GM18520 (cell line): Measurements from ENCODE around the gene COG1.
A peak's percentile ranks its signal among the peaks of the same experiment; 100 is the strongest.

Experiments
- ATAC-seq: cut with Tn5 transposase; IDR thresholded peaks from one replicate; pipeline ENCODE4 v1.9.1; 2021; ENCODE audit not compliant: unreplicated experiment

The COG1 gene

DNA sequence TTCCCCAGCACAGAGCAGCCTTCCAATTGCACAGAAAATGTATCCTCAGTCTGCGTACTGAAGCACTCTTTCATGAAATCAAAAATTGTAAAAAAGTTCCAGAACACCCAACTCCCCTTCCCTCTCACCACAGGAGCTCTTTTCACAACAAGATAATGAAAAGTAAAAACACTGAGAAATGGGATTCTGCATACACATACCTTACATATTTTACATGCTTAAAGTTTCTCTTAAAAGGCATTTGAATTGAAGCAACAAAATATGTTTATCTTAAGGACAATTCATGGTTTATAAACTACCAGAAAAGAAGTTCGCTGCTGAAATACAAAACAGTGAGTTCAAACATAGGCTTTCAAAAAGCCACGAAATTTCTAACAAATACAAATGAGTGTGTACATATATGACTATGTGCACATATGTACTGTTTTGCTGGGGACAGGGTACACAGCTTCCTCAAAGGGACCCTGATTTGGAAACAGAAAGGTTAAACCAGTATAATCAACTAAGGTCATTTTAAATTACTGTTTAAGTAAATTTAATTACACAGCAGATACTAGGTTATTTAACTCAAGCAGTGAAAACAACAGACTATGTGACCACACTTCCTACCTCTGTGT is 33.8 kb downstream of the COG1 start:
- no peak for ATAC-seq

DNA sequence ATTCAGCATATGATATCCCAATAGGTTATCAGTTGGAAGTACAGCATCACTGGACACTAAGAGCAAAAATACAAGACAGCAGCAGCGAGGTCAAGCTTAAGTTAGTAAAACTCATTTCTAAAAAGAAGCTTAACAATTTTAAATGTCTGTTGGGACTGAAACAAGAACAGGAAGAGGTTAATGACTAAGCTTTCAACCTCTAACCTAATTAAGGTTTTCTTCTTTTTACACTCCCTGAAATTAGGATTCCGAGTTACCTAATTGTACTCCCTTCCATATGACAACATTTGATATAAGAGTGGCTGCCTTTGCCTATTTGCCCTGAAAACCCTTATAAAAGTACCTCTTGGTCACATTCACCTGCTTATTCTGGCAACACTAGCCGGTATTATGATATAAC is 34.5 kb downstream of the COG1 start:
- no peak for ATAC-seq

DNA sequence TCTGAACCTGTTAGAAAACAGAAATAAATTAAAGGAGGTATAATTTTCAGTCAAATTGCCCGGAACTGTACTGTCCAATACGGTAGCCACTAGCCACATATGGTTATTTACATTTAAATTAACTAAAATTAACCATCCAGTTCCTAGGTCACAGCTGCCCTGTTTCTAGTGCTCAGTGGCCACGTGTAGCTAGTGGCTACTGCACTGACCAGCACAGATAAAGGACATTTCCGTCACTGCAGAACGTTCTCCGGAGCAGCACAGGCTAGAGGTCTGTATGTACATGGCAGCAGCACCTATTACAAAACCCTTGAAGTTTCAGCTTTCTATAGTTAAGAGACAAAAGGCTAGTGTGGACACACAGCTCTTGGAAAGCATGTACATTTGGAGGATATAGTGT is 35.1 kb downstream of the COG1 start:
- ATAC-seq, result no peak

DNA sequence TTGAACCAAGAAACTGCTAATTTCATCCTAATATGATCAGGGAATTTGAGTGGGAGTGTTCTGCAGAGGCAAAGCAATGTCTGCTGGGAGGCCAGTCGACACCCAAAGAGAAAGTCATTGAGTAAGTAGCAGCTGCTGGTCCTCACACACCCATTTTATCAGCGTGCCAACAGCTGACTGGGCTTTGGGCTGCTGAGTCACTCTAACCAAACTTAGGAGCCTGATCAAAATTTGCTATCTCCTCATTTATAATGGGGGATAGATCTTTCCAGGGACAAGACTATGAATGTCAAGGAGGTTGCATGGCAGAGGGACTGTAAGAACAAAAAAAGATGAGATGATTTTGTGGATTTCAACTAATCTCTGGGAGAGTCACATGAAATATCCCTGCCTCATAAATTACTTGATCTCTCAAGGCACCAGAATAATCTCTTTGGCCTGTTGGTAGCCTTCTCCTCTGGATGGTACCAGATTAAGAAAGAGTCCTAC is 35.9 kb downstream of the COG1 start:
- ATAC-seq, result peak; percentile 30

DNA sequence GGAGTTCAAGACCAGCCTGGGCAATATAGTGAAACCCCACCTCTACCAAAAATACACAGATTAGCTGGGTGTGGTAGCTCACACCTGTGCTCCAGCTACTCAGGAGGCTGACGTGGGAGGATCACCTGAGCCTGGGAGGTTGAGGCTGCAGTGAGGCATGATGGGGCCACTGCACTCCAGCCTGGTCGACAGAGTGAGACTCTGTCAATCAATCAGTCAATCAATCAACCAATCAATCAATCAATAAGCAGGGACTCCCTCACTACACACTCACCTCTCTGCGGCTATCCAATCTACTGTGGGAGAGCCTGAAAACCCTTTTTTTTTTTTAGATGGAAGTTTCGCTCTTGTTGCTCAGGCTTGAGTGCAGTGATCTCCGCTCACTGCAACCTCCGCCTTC is 37.2 kb downstream of the COG1 start:
- ATAC-seq, result no peak

DNA sequence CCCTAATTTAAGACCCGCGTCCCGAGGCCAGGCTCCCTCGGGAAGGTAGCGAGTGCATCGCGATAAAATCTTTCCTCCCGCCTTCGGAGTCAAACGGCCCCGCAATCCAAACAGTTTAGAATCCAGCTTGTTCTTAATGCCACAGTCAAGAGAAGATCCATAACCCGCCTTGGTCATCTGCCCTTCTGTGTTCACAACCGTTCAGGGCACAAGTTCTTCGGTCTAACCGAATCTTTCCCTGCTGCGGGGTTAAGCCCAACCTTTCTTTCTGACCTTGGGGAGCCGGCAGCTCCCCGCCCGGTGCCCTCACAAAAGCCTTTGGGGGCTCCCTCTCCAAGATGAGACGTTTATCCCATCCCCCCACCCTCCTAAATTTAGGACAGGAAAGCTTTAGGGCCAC is 38.5 kb downstream of the COG1 start:
- no peak for ATAC-seq

DNA sequence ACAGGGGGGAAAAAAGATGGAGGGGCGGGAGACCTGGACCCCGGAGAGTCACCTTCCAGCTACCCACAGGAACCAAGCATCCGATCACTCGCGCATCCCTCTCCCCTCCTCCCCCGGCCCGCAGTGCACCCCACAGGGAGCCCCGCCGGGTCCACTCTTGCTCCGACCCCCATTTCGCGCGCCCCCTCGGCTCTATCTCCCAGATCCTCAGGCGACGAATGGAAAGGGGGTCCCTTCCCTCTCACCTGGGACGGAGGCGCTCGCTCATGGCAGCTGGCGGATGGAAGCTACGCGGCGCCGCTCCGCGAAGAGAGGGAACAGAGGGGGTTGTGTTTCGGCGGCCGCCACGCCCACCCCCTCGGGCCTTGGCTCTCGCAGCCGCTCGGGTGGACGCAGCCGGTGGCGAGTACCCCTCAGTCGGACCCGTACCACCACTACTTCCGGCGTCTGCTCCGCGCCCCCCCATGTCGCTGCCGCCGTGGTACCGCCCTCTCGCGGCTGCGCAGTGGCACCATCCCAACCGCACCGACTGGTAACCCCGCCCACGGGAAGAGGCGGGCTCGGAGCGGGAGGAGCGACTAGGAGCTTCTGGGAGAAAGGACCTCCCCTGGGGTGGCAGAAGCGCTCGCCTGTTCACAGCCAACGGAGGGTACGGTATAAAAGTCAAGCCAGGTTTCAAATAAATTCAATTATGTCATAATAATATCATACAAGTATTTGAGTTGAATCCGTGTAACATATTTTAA is 39.2 kb downstream of the COG1 start:
- peak; percentile 66 for ATAC-seq

DNA sequence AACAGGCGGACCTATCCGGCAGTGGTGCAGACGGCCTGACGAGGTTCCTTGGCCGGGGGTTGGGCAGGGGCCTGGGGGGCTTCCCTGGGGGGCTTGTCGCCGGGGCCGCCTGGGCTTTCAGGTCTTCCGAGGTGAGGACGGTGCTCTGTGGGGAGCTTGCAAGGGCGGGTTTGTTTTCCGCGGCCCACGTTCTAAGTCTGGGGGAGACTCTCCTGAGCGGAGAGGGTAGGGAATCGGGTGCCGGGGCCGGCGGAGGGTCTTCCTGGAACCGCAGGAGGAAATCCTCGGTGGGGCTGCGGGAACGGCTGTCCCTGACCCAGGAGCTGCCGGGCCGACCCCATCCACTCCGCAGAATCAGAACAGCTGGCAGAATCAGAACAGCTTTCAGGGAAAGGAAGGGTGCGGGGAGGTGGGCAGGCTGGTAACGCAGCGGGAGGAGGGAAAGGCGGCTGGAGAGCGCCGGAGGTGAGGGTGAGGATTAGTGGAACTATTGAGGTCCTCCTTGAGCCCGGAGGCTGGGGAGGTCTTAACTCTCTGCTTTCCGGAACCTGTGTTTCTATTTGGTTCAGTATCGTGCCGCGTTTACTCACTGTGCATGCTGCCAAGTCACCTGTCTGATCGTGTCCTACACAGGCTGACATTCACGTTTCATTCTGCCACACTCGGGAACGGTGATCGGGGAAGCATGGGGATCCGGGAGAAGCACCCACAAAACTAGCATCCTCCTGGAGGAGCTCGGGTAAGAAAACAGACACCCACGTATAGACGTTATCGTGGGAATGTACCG is 39.9 kb downstream of the COG1 start:
- no peak for ATAC-seq

DNA sequence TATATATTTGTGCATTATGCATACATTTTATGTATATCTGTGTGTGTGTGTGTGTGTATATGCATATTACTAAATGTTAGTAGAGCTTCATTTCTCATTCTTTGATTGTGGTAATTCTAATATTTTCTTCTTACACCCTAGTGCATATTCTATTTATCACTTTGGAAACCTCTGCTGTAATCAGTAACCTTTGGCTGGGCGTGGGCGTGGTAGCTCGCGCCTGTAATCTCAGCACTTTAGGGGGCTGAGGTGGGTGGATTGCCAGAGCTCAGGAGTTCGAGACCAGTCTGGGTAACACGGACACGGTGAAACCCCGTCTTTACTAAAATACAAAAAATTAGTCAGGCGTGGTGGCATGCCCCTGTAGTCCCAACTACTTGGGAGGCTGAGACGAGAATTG is 41.9 kb downstream of the COG1 start:
- no peak for ATAC-seq

DNA sequence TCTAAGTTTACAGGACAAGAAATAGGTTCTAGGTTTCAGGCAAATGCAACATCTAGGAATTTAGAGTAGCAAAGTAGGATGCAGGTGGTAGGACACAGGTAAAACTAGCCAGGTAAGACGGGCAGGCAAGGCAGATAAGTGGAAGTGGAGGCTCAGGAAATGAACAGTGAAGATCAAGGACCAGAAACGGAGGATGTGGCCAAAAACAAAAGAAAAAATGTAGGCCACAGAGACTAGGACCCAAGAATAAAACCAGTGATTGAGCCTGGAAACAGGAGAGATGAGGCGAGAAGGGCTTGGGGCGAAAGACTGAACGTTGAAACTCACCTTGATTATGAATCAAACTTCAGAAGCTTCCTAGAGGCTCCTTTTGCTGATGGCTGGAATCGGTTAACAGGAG is 44.9 kb downstream of the COG1 start:
- ATAC-seq, result no peak

DNA sequence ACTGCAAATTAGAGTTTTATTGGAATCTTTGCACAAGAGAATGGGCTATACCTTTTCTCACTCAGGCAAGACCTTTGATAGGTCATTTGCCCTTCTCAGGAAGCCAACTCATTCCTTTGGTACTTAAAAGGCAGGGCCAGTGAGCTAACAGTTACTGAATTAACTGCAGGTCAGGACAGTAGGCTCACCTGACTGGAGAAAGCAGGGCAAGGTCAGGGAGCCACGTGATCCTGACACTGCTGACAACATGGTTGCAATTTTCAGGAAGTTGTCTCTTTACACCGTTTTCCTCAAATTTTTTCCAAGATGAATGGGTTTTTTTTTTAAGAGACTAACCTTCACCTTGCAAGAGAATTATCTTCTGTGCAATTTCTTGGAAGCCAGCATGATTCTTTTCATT is 47.7 kb downstream of the COG1 start:
- ATAC-seq, result no peak

DNA sequence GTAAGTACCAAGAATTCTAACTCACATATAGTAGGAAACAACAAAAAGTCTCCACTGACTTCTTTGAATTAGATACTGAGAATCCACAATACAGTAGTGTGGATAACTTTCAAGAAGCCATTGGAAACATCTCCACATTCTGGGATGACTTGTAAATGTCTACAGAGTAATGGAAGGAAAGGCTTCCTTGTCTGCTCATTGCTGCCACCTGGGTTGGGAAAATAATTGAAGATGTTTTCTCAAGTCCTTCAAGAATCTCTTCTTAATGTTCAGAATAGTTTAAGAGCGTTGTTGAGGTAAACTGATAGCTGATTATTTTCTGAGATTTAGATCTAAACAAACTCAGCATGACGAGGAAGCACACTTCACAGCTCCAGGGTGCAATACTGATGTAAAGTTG is 54.9 kb downstream of the COG1 start:
- no peak for ATAC-seq

DNA sequence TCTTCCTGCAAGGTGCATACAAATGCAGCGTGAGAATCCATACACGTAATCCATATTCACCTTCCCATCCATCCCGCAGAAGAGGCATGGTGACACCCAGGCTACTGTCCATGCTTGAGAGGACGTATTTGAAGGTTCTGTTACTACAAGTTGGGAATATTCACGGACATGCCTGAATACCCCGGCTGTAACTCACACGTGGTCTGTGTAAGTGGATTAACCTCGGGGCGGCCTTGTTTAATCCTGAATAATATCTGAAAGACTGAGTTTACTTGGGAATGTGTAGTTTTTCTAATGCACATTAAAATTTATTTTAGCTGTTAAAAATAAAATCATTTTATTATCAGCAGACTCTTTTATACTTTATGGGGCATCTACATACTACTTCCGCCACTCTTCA is 55.7 kb downstream of the COG1 start:
- ATAC-seq, result no peak

DNA sequence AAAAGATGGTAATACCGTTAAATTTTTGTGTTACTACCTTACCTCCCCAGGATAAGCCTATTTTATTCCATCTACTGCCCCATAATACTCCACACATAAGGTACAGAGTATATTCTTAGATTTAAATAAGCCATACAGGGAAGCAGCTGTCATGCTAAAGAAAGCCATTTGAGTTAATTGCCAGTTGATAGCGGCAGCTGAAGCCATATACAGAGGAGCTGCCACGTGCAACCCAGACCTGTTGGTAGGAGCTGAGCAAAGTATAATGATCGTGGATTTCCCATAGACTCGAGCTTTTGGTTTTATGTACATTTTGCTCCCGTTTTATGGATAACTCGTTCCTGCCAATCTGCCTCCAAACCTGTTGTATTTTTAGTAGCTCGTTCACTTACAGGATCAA is 56.8 kb downstream of the COG1 start:
- no peak for ATAC-seq

DNA sequence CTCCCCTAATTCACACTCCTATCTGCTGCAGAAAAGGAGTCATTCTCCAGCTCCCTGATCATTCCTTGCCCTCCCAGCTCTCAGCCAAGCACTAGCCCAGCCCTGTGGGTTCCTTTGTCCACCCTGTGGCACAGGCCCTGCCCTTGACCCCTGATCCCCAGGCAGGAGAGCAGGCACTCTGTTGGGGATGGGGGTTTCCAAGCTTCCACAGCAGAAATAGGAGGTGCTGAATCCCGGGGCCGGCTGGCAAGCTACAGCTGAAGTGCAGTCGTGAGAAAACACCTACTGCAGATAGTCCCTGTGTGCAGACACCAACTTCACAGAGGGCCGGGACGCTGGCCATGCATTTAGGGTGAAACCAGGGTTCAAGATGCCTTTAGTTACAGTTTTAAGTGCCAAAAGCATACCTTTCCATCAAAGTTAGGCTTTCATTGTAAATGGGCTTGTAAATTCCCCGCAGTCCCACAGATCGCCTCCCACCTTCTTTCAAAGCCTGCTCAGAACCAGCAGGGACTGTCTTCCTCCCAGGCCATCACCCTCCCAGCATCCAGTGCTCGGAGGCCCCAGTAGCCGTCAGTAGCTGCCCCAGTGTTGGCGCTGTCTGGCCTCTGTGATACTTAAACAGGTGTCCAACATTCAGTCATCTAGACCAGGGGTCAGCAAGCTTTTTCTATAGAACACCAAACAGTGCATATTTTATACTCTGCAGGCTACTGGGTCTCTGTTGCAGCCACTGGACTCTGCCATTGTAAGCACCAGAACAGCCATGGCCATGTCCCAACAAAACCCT is 58.2 kb downstream of the COG1 start:
- no peak for ATAC-seq

DNA sequence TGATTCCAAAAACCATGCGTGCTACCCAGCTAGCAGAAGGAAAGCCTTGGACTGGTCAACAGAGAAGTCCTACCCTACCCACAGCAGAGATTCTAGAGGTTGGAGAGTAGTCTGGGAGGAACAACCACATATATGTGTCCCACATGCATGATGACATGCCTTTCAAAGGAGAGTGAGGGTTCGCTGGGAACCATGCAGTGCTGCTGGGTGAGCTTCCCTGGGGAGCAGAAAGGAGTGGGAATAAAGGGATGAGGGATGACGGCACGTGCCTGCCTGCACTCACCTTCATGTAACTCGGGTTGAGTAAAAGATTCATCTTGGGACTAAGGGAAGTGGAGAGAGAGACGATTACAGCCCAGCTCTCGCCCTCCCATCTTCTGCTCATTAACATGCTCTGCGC is 59.0 kb downstream of the COG1 start:
- no peak for ATAC-seq

DNA sequence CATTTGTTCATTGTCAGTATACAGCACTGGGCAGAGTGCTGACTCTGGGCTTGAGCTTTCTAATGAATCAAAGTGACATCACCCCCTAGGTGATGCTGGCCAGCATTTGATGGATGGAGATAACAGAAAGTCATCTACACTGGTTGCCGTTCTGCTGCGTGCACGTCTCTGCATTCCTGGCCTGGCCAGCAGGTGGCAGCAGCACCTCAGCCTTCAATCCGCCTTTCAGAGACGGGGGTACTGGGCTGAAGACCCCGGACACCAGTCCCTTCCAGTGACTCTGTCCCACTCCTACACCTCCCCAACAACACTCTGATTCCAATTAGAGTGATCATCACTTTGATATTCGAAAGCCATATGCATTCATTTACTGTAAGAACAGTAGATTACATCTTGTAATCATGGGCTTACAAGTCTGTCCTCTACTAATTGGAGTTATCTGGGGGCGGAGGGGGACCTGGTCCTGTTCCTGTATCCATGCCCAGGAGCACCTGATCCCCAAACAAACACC is 62.9 kb downstream of the COG1 start:
- ATAC-seq, result no peak

DNA sequence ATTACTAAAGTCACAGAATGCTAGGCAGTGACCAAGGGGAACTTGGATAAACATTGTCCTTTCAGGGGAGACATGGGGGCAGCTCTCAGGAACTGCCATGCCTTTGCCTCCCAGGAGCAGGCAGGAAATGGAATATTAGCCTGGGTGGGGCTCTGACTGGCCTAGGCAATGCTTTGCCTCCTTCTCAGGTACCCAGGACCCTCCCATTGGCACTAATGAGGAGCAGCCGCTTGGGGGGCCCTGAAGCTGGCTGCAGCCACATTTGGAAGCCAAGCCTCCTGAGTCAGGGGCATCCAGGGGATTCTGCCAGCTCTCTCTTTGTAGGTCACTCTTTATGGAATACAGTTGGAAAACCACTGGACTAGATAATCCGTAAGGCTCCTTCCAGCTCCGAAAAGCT is 63.4 kb downstream of the COG1 start:
- no peak for ATAC-seq

DNA sequence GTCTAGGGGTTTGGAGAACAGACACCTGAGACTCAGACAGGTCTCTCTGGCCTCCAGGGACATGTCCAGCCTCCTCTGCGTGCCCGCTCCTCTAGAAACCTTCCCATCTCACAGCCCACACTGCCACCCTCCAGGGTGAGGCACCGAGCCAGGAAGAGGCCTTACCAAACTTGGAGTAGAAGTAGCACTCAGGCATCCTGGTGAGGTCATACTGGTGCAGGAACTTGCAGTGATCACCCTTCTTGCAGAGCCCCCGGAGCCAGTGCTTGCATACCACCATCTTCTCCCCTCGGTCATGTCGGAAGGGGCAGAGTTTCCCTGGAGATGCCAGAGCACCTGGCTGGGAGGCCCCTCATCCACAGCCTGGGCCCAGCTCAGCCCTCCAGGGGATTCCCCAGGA is 64.7 kb downstream of the COG1 start:
- no peak for ATAC-seq
